GM12864 (cell line): ENCODE measurements around the gene LGALS7B.
"Not testable (repeated sequence)": the region's sequence is repeated elsewhere in the genome, so short reads cannot be mapped to it uniquely, and the experiment has no call there.

Experiments
- DNase-seq: peaks from one replicate; pipeline ENCODE4 v3.0.0-alpha.2; 2011; ENCODE audit warnings: low read depth
- H3K4me3 ChIP-seq: 2 replicates; pipeline ENCODE4 v1.5.1; 2011; ENCODE audit warnings: mild to moderate bottlenecking, low read depth, low read length, control low read depth
- CTCF ChIP-seq: IDR thresholded peaks from 2 replicates; pipeline ENCODE4 v1.5.1; 2011; ENCODE audit warnings: low read depth, mild to moderate bottlenecking, moderate library complexity, low read length, control low read depth, inconsistent platforms; ENCODE audit errors: missing control alignments

The LGALS7B gene

GRCh38 chr19:38774181-38774950 is 14.6 kb upstream of the LGALS7B start:
- DNase-seq, result no peak
- no peak overlapping the region for H3K4me3 ChIP-seq
- TF ChIP-seq CTCF, result no peak

- DNase-seq, result no peak
- TF ChIP-seq CTCF, result no peak
- H3K4me3 ChIP-seq, result no peak overlapping the region
These were observed 10.3 kb upstream of the LGALS7B start for GRCh38 chr19:38778733-38779132.

DNA sequence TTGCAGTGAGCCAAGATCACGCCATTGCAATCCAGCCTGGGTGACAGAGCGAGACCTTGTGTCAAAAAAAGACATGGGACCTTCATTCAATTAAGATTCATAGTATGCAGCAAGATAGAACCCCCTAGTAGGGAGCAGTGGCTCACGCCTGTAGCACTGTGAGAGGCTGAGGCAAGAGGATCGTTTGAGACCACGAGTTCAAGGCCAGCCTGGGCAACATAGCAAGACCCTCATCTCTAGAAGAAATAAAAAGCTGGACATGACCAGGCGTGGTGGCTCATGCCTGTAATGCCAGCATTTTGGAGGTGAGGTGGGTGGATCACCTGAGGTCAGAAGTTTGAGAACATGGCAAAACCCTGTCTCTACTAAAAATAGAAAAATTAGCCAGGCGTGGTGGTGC is 8.6 kb upstream of the LGALS7B start:
- H3K4me3 ChIP-seq, result no peak overlapping the region
- TF ChIP-seq CTCF, result no peak
- DNase-seq, result no peak

GRCh38 chr19:38781058-38781457 is 7.9 kb upstream of the LGALS7B start:
- H3K4me3 ChIP-seq, result no peak overlapping the region
- no peak for TF ChIP-seq CTCF
- DNase-seq, result no peak

DNA sequence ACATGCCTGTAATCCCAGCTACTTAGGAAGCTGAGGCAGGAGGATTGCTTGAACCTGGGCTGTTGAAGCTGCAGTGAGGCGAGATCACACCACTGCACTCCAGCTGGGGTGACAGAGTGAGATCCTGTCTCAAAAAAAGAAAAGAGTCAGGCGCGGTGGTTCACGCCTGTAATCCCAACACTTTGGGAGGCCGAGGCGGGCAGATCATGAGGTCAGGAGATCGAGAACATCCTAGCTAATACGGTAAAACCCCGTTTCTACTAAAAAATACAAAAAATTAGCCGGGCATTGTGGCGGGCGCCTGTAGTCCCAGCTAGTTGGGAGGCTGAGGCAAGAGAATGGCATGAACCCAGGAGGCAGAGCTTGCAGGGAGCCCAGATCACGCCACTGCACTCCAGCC is 6.8 kb upstream of the LGALS7B start:
- DNase-seq, H3K4me3 ChIP-seq: not testable (repeated sequence)

DNA sequence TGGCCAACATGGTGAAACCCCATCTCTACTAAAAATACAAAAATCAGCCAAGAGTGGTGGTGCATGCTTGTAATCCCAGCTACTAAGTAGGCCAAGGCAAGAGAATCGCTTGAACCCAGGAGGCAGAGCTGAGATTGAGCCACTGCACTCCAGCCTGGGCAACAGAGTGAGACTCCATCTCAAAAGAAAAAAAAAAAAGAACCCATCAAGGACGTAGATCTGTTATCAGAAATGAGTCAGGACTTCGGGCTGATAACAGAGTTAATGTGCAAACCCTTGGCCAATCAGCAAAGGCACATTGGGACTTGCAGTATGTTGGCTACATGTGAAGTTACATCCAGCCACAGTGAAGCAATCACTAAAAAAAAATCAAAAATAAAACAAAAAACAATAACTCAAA is 4.8 kb upstream of the LGALS7B start:
- no peak for DNase-seq
- TF ChIP-seq CTCF, result no peak
- no peak overlapping the region for H3K4me3 ChIP-seq

- DNase-seq, result no peak
- no peak for TF ChIP-seq CTCF
- no peak overlapping the region for H3K4me3 ChIP-seq
These were observed 3.8 kb upstream of the LGALS7B start for GRCh38 chr19:38785187-38785699.

DNA sequence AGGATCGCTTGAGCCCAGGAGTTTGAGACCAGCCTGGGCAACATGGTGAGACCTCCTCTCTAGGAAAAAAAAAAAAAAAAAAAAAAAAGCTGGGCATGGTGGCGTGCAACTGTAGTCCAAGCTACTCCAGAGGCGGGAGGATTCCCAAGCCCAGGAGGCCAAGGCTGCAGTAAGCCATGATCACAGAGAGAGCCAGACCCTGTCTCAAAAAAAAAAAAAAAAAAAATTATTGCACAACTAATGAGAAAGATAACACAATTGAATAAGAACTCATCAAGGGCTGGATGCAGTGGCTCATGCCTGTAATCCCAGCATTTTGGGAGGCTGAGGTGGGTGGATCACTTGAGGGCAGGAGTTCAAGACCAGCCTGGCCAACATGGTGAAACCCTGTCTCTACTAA is 2.9 kb upstream of the LGALS7B start:
- DNase-seq, H3K4me3 ChIP-seq: not testable (repeated sequence)
